Kidney tubule cell (primary cell): Measurements from ENCODE around the gene MRPS5.

Experiments used
- DNase-seq: peaks from one replicate; pipeline ENCODE4 v3.0.0-alpha.2; 2018; ENCODE audit warnings: low spot score

The MRPS5 gene

DNA sequence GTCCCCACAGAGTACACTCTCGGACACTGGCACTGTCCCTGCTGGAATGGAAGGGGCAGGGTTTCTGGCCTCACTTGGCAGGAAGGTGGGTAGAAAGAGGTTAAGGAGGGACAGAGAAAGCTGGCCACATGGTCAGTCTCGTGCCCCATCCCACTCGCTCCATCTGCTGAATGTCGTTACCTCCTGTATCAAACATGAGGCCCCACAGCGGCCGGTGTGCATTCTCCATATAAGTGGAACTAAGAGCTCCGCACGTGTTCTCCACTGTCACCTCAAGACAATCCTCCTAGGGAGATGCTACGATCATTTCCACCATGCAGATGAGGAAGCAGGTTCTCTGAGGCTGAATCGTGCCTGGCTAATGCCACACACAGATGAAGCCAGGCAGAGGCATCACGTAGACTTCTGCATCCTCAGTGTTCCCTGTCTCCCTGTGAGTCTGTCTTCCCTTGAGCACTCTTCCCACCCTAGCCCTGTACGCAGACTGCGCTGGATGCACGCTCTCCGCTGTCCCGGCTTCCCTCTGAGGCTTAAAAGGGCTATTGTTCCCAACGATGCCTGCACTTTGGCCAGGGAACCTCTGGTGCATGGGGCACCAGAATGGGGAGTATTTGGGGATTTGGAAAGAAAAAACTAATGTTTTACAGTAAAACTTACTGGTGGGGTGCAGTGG lies 61.0 kb downstream of the MRPS5 start:
- no peak for DNase-seq

- peak; percentile 78 for DNase-seq
These were observed 61.8 kb downstream of the MRPS5 start for GRCh38 chr2:95059656-95060370.

GRCh38 chr2:95058989-95059641 lies 62.5 kb downstream of the MRPS5 start:
- peak; percentile 94 for DNase-seq

DNA sequence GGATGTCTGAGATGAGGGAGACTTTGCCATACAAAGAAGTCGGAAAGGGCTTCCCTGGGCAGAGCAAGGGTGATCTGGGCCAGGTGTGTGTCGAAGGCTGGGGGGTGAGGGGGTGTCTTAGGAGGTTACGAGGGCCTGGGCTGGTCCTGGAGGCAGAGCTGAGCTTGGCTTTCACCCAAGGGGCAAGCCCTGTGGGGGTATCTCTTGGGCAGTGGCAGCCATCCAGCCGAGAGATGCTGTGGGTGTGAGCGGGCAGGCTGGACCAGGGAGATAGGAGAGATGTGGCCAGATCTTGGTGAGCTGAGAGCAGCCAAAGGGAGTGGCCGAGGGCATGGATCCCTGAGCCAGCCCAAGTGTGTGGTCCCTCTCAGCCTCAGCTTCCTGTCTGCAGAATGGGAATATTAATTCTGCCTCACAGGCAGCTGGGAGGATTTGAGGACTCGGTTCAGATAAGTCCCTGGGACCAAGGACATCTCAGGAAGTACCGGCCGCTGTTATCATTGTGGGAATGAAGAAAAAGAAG lies 63.1 kb downstream of the MRPS5 start:
- DNase-seq: no peak

GRCh38 chr2:95057535-95058370 lies 63.9 kb downstream of the MRPS5 start:
- peak; percentile 56 for DNase-seq

GRCh38 chr2:95056461-95057459 lies 64.8 kb downstream of the MRPS5 start:
- DNase-seq: peak; percentile 97

GRCh38 chr2:95056044-95056443 lies 65.6 kb downstream of the MRPS5 start:
- peak; percentile 73 for DNase-seq

- DNase-seq: no peak
These were observed 66.3 kb downstream of the MRPS5 start for GRCh38 chr2:95055262-95055661.

GRCh38 chr2:95054016-95054415 lies 67.6 kb downstream of the MRPS5 start:
- no peak for DNase-seq

DNA sequence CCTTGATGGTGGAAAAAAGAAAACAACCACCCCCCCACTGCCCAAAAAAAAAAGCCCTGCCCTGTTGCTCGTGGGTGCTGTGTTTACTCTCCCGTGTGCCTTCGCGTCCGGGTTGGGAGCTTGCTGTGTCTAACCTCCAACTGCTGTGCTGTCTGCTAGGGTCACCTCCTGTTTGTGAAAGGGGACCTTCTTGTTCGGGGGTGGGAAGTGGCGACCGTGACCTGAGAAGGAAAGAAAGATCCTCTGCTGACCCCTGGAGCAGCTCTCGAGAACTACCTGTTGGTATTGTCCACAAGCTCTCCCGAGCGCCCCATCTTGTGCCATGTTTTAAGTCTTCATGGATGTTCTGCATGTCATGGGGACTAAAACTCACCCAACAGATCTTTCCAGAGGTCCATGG lies 68.1 kb downstream of the MRPS5 start:
- no peak for DNase-seq

DNA sequence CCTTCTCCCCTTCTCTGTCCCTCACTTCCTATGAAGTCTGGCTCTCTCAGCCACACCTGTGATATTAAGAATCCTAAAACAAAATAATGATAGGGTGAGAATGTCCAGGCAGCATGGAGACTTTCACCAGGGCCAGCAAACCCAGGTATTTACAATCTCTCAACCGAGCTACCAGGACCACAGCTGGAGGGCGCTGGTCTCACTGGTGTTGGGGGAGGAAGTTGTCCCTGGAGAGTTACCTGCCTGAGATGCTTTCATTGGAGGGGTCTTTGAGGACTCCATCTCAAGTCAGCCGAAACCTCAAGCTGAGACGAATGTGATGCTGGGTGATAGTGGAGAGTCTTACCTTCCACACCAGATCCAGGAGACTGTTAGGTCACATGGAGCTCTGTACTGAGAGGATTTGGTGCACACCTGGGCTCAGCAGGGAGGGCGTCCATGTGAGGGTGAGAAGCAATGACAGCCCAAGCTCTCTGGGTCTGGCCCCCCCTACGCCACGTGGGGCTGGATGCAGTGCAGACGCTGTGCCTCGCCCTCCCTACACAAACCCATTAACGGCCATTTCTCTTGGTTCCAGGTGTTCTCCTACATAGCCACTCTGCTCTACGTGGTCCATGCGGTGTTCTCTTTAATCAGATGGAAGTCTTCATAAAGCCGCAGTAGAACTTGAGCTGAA lies 68.7 kb downstream of the MRPS5 start:
- DNase-seq: no peak

GRCh38 chr2:95052307-95052706 lies 69.3 kb downstream of the MRPS5 start:
- DNase-seq: peak; percentile 96

GRCh38 chr2:95051626-95052025 lies 70.0 kb downstream of the MRPS5 start:
- no peak for DNase-seq

GRCh38 chr2:95050385-95051300 lies 71.0 kb downstream of the MRPS5 start:
- no peak for DNase-seq

DNA sequence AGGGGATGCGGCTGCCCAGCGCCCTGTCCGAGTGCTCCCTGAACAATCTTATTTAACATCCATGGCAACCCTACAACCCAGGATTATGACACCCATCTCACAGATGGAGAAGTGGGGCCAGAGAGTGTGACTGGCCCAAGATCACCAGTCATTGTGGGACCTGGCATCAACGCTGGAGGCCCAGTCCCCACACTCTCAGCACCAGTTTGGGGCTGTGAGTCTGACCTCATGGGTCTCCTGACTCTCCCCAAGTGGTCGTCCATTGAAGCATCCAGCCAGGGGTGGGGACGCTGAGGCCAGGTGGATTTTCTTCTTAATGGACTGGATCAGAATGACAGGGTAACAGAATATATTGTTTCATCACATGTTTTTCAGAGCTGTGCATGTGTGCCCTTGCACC lies 71.6 kb downstream of the MRPS5 start:
- no peak for DNase-seq

GRCh38 chr2:95049683-95049955 lies 72.0 kb downstream of the MRPS5 start:
- no peak for DNase-seq

DNA sequence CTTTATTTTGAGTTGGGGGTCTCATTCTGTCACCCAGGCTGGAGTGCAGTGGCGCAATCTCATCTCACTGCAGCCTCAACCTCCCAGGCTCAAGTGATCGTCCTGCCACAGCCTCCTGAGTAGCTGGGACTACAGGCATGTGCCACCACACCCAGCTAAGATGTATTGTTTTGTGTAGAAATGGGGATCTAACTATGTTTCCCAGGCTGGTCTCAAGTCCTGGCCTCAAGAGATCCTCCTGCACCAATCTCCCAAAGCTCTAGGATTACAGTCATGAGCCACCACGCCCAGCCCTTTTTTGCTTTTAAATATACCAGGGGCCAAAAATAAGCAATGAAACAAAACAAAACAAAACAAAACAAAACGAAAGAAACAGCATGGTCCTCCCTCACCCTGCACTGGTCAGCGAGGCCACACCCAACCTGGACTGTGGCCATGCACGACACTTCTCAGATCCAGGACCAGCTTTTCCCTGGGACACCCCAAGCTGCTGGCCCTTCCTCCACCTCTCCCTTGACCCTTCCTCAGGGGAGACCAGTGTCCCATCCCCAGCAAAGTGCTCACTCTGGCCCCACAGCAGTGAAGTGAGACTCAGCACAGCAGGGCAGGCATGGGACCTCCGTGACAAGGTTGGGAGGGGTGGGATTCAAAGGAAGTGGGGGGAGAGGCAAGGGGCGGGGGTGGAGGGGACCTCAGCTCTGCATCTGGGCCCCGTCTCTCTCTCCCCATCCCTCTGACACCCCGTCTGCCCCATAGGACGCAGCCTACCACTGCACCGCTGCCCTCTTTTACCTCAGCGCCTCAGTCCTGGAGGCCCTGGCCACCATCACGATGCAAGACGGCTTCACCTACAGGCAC lies 72.6 kb downstream of the MRPS5 start:
- no peak for DNase-seq
